ENCODE results near the gene EIF4G1.
A peak's percentile ranks its signal among the peaks of the same experiment; 100 is the strongest.

DNA sequence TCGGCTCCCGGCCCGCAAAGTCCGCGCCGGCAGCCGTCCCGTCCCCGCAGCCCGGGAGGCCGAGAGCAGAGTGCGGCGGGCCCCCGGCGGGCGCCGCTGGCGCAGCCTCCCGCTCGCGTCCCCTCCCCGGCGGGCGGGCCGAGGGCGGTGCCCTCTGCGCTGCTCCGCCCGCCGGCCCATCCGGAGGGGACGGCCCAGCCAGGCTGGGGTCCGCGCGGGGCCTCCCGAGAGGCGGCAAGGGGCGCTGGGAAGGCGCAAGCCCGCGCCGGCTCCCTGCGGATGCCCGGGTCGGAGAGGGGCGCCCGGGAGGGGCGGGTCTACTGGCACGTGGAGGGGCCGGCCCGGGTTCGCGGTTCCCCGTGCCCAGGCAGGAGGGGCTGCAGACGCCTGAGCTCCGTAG, 47.1 kb downstream of the EIF4G1 start, which contains the start of the genes CLCN2 and POLR2H:
- TF ChIP-seq POLR2AphosphoS5 (IDR thresholded peaks at IDR 0.05) = peak; percentile 54 to 82 (median 73)
- TF ChIP-seq, protein P1, sequence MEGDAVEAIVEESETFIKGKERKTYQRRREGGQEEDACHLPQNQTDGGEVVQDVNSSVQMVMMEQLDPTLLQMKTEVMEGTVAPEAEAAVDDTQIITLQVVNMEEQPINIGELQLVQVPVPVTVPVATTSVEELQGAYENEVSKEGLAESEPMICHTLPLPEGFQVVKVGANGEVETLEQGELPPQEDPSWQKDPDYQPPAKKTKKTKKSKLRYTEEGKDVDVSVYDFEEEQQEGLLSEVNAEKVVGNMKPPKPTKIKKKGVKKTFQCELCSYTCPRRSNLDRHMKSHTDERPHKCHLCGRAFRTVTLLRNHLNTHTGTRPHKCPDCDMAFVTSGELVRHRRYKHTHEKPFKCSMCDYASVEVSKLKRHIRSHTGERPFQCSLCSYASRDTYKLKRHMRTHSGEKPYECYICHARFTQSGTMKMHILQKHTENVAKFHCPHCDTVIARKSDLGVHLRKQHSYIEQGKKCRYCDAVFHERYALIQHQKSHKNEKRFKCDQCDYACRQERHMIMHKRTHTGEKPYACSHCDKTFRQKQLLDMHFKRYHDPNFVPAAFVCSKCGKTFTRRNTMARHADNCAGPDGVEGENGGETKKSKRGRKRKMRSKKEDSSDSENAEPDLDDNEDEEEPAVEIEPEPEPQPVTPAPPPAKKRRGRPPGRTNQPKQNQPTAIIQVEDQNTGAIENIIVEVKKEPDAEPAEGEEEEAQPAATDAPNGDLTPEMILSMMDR (IDR thresholded peaks at IDR 0.05) = no peak
- TF ChIP-seq POLR2A (IDR thresholded peaks at IDR 0.05) = peak in 1 of 2 donors; percentile 48
- no peak for TF ChIP-seq EP300 (IDR thresholded peaks at IDR 0.05)

Measured in sigmoid colon (tissue), 4 donors.